Left renal pelvis (tissue), 4 donors: Measurements from ENCODE around the gene TCF7L2. TPM values are rescaled to one million over a fixed set of nuclear protein-coding genes. Genes with fewer than 3 reads are reported as not detected.
"Not testable (repeated sequence)": the region's sequence is repeated elsewhere in the genome, so short reads cannot be mapped to it uniquely, and the experiment has no call there.

ENCODE experiments used
- DNase-seq, 4 donors: peaks; one replicate each; pipeline ENCODE4 v3.0.0-alpha.2; 2013; ENCODE audit warnings: low read depth in 4 of 4, low spot score in 3 of 4
- polyA plus RNA-seq, 4 donors: library from polyadenylated mRNA; unstranded; fragments of 120-200 nt; gene quantifications; one replicate each; pipeline ENCODE4 v1.2.1, GENCODE V29; 2013; ENCODE audit not compliant: insufficient read length in 4 of 4

TCF7L2 gene
- polyA plus RNA-seq, 4 donors: 41.2 to 52.3 (median 48.3) TPM

DNA sequence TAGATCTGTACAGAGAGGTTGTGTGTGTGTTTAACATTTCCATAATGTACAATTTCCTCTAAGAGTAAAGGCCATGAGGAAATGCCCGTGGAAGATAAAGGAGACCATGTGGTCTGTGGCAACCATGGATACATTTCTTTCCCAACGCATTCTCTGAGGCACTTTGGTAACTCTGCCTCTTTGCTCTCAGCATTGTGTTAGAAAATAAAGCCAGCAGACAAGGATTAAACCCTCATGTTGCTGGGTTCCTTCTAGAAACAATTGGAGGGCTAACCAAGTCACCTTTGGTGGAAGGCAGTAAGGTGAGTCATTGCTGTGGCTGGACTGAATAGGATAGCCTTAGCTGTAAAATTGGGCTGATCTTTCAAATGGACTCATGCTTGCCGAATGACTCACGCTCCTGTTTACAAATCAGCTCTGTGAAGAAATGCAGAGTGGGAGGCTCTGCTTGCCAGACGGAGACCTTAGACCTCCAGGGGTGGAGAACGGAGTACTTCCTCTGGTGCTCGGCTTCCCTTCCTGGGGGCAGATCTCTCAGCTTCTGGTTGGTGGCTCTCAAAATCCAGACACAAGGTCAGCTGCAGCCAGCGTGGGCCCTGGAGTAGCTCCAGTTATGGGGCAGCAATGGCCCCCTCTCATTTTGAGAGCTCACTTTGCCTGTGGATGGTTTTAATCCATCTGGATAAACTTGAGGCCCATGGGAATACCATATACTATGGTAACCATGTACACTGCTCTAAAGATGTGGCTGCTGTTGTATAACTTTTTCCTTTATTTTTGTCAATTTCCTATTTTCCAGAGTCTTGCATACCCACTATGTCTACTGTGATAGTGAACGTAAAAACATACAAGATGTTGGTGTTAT is 137.3 kb downstream of the TCF7L2 start:
- no peak for DNase-seq

DNA sequence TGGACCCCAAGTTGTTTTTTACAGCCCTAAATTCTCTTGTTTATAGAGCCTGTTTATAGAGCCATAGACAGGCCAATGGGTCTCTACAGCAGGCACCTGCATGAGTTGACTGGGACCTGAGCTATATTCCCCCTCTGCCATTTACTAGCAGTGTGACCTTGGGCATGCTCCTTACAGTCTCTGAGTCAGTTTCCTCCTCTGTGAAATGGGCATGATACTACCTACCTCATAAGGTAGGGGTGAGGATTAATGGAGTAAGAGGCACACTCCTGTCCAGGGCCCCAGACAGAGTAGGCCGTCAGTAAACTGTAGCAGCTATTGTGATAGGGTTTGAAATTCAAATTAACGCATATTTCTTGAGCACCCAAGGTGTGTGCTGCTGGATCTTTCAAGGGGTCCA is 138.1 kb downstream of the TCF7L2 start:
- DNase-seq: no peak

DNA sequence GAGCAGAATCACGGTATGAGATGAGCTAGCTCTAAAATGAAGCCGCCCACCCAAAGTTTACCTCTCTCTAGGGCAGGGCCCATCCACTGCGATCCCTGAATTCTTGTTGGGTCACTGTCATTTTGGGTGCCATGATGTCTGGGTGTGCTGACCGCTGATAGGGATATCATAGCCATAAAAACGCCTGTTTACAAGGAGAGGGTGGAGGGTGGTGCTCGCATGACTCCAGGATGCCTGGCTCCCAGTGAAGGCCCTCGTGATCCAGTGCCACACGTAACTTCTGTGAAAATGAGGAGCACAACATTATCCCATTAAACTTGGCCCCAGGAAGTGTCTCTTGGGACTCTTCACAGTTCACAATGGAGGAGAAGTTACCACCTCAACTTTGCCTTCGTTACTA is 139.5 kb downstream of the TCF7L2 start:
- no peak for DNase-seq

DNA sequence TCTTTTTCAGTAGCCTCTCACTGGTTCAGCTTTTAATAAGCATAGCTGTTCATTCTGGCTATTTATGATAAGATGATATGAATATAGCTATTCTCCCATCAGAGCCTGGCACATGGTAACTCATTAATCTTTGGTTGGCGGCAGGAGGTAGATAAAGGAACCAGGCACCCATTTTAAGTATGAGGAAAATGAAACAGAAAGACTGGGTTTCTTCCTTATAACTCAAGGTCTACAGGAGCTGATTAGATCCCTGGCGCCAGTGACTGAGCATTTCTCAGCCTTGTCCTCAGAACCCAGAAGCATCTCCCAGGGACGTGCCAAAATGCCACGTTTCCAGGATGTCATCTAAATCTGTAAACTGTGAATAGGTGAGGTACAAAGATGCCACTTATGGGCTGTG is 141.9 kb downstream of the TCF7L2 start:
- no peak for DNase-seq

DNA sequence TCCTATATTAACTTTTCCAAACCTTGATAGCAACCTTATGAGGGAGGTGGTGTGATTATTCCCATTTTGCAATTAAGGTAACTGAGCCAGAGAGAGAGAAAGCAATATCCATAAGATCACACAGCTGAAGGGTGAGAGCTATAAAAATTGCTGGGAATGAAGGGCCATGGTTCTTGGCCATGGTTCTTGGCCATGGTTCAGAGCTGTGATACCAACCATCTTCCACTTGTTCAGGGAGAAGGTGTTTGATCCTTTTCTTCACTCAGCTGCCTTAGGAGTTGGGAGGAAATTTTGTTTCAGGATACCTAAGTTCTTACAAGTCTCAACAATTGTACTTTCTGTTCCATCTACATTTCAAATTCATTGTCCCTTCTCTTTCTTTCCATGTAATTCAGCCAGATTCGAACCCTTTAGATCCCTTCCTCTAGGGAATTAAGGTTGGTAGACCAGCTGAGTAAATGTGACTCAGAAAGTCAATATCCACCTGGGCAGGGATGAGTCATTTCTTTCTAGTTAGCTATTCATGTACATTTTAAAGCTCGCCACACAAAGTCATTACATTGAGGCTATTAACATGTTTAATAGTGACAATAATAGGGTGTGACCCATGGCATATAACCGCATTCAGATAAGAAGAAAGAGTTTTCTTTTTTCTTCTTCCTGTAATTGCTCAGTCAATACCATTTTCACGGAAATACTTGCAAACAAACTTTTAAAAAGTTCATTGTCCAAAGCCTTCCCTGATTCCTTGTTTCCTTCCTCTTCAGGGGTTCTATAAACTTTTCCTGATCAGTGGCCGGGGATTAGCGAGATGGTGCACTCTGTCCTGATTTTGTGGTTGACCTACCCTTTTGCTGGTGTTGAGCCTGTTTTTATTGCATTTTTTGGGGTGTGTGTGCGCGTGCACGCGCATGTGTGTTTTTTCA is 143.4 kb downstream of the TCF7L2 start:
- no peak for DNase-seq

DNA sequence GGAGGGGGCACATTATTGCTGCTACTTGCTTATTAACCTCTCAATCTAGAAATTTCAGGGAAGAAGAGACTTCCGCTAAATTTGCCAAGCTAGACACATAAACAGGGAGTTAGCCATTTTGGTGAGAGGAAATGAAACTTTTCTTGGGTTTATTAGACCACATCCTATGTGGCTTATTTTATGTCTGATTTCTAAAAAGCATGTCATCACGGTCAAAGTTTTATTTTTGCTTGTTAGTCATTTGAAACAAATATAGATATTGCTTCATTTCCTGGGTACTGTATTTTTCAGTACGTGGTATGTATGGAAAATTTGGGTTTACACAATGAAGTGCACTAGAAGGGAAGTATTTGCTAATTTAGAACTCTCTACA is 144.1 kb downstream of the TCF7L2 start:
- no peak for DNase-seq

DNA sequence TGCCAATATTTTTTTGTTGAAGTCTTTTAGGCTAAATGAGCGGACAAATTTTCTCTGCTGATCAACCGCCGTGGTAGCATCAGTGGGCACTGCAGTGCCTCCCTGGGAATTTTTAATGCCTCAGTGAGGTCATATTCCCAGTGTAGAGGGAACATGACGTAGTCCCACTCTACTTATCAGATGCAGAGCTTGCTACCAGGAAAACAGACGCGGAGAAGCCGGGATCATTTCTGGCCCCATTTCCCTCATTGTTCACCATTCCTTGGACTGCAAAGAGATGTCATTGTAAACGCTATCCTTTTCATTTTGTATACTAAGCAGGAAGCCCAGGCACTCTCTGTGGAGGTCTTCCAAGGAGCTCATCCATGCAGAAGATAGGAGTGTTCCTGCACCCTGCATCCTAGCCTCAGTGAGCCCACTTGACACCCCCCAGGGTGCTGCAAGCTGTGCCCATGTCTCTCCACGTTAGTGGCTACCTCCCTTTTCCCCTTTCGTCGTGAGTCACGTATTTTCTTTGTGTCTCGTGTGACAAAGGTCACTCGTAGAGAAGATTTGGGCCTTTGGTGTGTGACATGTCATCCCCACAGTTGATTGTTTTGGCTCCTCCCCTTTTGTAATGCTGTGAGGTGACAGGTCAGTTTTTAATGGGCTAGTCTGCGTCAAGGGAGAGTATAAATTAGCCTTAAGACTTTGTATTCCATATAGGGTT is 145.5 kb downstream of the TCF7L2 start:
- DNase-seq: no peak

DNA sequence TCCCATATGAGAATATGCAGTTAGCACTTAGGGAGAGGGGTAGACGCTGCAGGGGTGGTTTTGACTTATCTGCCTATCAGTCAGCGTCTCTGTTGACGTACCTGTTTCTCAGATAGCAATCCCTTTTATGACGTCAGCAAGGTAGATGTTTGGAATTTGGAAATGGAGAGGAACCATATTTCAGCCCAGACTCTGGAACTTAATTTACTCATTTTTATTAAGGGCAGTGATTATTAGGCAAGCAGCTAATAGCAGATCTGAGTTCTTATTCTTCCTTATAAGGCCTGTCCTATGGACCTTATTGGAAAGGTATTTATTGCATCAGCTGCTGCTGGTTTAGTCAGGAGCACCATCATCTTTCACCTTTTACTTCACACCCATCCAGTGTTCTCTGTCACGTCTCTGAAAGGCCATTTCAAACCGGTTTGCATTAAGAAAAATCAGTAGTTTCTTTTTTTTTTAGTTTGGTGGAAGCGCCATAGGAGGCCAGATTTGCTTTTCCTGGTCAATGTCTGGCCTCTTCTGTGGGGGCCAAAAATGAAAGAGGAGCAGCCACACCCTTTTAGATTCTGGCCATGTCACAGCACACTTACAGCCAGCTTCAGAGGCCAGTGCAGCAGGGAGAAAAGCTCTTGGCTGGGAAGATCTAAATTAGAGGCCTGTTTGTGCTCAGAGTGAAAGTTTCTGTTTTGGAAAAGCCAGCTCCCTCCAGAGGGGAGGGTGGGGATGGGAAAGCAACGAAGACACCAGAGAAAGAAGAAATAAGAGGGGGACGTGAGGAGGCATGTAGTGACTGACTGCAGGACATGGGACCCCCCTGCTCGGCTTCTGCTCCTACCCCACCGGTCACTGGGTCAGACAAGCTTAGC is 146.3 kb downstream of the TCF7L2 start:
- DNase-seq: no peak

DNA sequence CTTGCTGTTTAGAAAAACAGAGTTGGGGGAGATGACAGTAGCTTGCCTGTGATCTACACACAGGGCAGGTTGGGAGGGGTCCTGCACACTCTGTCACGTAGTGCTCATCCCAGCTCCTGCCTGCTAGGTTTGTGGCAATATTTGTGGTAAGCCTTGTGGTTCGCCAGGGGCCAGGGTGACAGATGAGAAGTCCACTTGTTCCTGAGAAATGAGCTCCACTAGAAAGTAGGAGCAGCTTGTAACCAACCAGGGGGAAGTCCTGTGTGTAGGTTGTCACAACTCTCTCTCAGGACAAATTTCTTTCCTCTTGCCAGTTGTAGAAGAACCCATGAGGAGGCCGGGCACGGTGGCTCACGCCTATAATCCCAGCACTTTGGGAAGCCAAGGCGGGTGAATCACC is 147.0 kb downstream of the TCF7L2 start:
- DNase-seq: no peak

DNA sequence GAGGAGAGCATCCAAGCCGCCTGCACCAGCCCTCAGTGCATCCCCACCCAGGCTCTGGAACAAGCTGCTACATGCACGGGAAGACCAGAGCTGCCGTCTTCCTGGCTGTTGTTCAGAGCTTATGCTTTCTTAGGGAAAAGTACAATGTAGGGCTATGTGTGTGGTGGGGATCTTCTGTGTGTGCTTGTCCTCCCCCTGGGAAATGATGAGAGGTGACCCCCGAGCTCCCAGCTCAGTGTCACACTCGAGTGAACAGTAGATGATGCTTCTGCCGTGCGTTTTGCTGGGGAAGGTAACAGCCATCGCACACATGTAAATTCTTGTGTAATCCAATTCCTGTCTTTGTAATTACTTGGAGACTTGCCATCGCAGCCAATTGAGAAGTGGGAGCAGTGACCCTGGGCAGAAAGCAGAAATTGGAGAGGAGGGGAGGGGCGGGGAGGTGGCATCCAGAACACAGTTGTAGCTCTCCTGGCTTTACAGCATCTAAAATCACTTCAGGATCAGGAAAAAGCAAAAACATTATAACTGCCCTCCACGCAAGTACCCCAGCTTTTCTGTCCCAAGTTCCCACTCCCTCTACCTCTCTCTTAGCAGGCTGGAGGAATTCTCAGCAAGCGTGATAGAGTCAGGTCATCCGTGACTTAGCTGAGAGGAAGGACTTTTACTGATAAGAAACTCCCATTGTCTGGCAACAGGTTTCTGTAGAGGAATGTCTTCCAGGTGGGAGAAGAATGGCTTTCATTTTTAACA is 149.6 kb downstream of the TCF7L2 start:
- peak; percentile 58 to 81 (median 67) for DNase-seq

DNA sequence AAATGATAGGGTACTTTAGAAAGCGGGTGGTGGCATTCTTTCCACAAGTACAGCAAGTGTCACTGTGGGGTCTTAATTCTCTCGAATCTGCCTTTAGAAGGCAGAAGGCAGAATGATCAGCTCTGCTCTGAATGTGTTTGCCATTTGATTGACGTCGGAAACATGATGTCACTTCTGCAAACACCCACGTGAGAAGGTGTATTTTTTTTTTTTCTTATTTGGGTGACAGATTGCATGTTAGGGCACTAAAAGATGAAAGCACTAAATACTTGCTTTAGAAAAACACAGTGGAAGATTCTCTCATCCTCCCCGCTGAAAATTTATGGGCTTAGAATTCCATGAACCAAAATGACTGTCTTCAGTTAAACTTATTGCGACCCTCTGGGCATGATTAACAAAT is 150.2 kb downstream of the TCF7L2 start:
- DNase-seq: no peak

DNA sequence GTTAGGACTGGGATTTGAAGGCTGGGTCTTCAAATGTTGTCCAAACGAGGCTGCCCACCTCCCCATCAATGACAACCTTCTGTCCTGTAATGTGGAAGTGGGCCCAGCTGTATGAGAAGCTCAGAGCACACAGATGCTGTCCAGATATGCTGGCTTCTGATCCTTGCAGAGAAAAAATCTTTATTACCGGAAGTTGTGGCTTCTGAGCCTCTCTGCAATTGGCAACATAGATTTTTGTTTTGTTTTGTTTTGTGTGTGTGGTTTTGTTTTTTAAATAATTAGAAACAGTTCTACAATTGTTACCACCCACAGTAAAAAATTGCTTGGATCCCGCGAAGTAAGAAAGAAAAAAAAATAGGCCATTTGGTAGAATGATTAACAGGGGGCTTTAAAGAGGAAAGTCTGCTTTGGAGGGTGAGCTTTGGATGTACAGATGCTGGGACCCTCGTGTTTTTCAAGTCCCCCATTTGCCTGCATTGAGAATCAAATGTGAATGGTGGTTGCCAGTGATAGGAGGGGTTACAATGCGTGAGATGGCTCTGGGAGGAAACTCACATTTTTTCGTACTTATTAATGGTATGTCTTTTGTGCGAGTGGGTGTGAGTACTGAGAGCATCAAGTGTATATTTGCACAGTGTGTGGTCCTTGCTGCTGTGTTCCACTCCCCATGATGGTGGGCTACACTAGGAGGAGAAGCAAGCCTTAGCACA is 153.2 kb downstream of the TCF7L2 start:
- no peak for DNase-seq

DNA sequence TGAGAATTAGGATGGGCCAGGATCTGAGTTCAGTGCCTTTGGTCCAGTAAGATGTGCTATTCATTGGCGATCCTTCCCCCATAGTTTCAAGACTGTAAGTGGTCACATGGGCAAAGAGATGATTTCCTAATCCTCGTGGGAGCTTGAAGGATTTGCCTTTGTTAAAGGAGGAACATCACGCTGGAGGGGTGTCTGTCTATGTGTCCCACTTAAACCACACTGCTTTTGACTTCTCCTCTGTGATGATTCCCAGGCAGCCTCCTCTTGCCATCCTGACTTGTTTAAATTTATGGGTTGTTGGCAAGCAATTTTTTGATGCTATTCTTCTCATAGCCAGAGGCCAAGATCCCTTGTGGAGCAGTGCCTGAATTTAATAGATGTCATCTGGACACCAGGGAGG is 154.0 kb downstream of the TCF7L2 start:
- DNase-seq: no peak

DNA sequence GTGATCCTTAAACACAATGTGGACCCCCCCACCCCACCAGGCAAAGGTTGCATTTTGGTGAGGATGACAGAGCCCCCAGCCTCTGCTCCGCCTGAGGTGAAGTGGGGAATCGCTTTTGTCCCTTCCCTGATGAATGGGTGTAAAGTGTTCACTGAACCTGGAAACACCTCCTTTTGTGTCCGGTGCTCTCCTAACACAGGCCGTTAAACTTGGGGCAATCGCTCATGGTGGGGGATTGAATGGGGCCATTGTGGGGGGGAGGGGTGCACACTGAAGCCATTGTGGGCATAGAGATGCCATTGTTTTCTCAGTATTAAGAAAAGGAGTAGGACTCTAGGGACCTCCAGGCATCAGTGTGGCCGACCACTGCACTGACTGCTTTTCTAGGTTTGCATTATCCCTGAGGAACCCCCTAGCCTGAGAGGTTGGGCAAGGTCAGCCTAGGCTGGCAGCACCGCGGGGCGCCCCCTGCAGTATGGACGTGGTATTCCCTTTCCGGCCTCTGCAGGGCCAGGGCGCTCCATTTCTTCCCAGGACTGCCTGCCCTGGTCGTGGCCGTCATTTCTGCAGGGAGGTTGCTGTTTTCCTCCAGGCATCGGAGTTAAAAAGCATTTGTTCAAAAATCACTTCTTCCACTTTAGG is 158.3 kb downstream of the TCF7L2 start:
- no peak for DNase-seq

DNA sequence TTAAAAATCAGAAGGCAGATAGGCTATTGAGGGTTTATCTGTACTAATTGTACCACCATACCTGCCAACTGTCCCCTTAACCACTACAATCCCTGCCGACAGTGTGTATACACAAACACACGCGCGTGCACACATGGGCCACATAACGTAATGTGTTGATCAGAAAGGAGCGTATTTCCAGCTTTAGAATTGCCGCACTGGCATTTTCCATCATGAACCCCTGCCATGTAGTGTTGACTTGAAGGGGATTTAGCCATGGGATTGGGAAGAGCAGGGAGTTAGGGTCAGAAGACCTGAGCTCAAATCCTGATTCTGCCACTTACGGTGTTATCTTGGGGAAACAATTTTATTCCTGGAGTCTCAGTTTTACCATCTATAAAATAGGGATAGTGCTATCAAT is 158.9 kb downstream of the TCF7L2 start:
- no peak for DNase-seq

DNA sequence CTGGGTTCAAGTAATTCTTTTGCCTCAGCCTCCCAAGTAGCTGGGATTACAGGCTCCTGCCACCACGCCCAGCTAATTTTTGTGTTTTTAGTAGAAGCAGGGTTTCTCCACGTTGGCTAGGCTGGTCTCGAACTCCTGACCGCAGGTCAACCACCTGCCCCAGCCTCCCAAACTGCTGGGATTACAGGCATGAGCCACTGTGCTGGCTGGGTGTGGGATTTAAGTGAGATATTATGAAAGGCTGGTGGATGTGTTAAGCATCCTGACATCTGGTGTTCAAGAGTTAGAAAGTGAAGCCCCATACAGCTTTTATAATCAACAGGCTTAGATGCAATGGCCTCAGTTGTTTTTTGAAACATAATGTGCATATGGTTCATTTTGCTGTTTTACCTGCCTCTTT is 159.4 kb downstream of the TCF7L2 start:
- not testable (repeated sequence) for DNase-seq

DNA sequence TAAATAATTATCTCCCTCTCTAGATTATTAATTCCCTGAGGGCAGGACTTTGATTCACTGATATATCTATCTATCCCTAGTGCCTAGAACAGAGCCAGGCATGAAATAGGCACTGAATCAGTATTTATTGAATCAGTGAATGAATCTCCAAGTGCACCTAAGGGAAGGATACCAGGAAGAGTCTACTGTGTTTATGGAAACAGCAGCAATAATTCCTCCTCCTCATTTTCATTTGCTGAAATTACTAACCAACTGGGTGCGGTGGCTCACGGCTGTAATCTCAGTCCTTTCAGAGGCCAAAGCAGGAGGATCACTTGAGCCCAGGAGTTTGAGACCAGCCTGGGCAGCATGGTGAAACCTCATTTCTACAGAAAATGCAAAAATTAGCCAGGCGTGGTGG is 161.2 kb downstream of the TCF7L2 start:
- no peak for DNase-seq
